SH-SY5Y (cell line): ENCODE measurements around the gene S100A3.

Source experiments
- GATA2 ChIP-seq: IDR thresholded peaks from 2 replicates; pipeline ENCODE4 v1.6.1; 2011; ENCODE audit warnings: mild to moderate bottlenecking, low read depth, low read length
- GATA3 ChIP-seq: IDR thresholded peaks from 2 replicates; pipeline ENCODE4 v1.6.1; 2011; ENCODE audit warnings: low read depth, mild to moderate bottlenecking, low read length, moderate library complexity

DNA sequence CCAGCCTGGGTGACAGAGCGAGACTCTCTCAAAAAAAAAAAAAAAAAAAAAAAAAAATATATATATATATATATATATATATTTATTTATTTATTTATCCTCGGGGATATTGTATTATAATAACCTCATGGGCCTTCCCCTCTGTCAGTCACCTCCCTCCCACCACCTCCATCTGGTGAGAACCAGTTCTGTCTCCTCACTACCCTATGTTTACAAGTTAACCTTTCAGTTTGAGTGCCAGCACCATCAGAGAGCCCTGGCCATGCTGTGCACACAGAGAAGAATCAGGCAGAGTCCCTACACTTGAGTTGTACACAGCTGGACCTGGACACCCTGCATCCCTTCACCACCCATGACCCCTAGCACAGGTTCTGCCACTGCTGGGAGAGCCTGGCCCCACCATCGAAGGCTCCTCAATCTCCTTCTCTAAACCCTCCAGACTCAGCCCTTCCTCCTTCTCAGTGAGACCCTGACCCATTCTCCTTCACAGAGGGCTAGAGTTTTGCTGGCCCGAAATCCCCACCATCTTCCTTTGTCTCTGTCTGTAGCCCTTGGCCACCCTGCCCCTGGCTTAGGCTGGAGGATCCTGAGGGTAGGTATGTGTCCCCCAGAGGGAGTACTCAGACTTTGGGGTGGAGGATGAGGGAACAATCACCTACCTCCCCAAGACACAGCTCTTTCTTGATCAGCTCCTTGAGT is 9.5 kb downstream of the S100A3 start:
- no peak for TF ChIP-seq GATA3
- no peak for TF ChIP-seq GATA2
